Measurements from ENCODE around the gene ICOS. TPM values are rescaled to one million over a fixed set of nuclear protein-coding genes. Genes with fewer than 3 reads are reported as not detected.

Gene ICOS
- total RNA-seq, 5 donors from 2014 or later (not counting 1 experiment from before 2014, with no cell fraction given): 33.9 to 72.2 (median 41.9) TPM

GRCh38 chr2:203971251-203971650 lies 34.7 kb downstream of the ICOS start:
- WGBS (ENCODE audit: insufficient coverage): 92% methylated on average over 4 of the region's 5 CpGs
- H3K9me3 ChIP-seq: no peaks in the 10 kb centered on the region
- no peak for DNase-seq
- no peak overlapping the region for H3K27ac ChIP-seq (ENCODE audit: low read length)
- H3K27me3 ChIP-seq (replicated peaks in 1 of 2; ENCODE audit: control insufficient read depth in 2 of 2, extremely low read depth in 1 of 2, insufficient read depth in 2 of 2, low read length in 1 of 2): no peaks in the 10 kb centered on the region
- no peak for ATAC-seq (replicated peaks in 1 of 4)
- H3K4me3 ChIP-seq (ENCODE audit: control insufficient read depth in 1 of 2, extremely low read depth in 1 of 2, low read length in 1 of 2): no peak overlapping the region
- Mint-ChIP-seq H3K36me3 (no peaks in the 10 kb centered on the region), H3K27me3 (no peaks in the 10 kb centered on the region), H3K4me3 (no peak overlapping the region), H3K4me1 (no peaks in the 10 kb centered on the region), H3K27ac (no peak overlapping the region), H3K9me3 (peaks cover 0 to 4% (median 0%) of the 10 kb centered on the region in 3 donors)
- CTCF ChIA-PET: interaction anchor here (0.6 to 1.7 kb wide), 2 partner anchors 28 to 161 kb away, joined by 3 read pairs; no protein-coding TSS in a partner anchor
- no peaks in the 10 kb centered on the region for H3K36me3 ChIP-seq (ENCODE audit: control insufficient read depth in 2 of 2, extremely low read depth in 1 of 2, insufficient read depth in 1 of 2, low read length in 1 of 2)
- POLR2A ChIA-PET: no interaction called here
- no peaks in the 10 kb centered on the region for H3K4me1 ChIP-seq (ENCODE audit: control insufficient read depth in 1 of 2, extremely low read depth in 1 of 2, insufficient read depth in 2 of 2, low read length in 2 of 2)

GRCh38 chr2:203972066-203972465 lies 35.5 kb downstream of the ICOS start:
- POLR2A ChIA-PET: interaction anchor here in 1 of 2 donors (0.6 kb wide), 1 partner anchor 38 kb away, joined by 7 read pairs; no protein-coding TSS in a partner anchor
- Mint-ChIP-seq H3K27me3 (no peaks in the 10 kb centered on the region), H3K4me1 (no peaks in the 10 kb centered on the region), H3K27ac (no peak overlapping the region), H3K9me3 (peaks cover 0 to 4% (median 0%) of the 10 kb centered on the region in 3 donors), H3K36me3 (no peaks in the 10 kb centered on the region), H3K4me3 (no peak overlapping the region)
- Histone ChIP-seq H3K27ac (ENCODE audit: low read length) (no peak overlapping the region), H3K4me3 (ENCODE audit: control insufficient read depth in 1 of 2, extremely low read depth in 1 of 2, low read length in 1 of 2) (no peak overlapping the region), H3K36me3 (ENCODE audit: control insufficient read depth in 2 of 2, extremely low read depth in 1 of 2, insufficient read depth in 1 of 2, low read length in 1 of 2) (no peaks in the 10 kb centered on the region), H3K9me3 (no peaks in the 10 kb centered on the region), H3K27me3 (replicated peaks in 1 of 2; ENCODE audit: control insufficient read depth in 2 of 2, extremely low read depth in 1 of 2, insufficient read depth in 2 of 2, low read length in 1 of 2) (no peaks in the 10 kb centered on the region), H3K4me1 (ENCODE audit: control insufficient read depth in 1 of 2, extremely low read depth in 1 of 2, insufficient read depth in 2 of 2, low read length in 2 of 2) (no peaks in the 10 kb centered on the region)
- CTCF ChIA-PET: interaction anchor here in 1 of 2 donors (1.7 kb wide), 1 partner anchor 27 kb away, joined by 3 read pairs; no protein-coding TSS in a partner anchor
- ATAC-seq (replicated peaks in 1 of 4) (no peak), DNase-seq (no peak)

GRCh38 chr2:203973000-203973399 lies 36.4 kb downstream of the ICOS start:
- no CpG with 5 or more reads among the region's 2 CpGs for WGBS (ENCODE audit: insufficient coverage)
- no peak for ATAC-seq (replicated peaks in 1 of 4)
- Mint-ChIP-seq H3K4me1 (no peaks in the 10 kb centered on the region), H3K4me3 (no peak overlapping the region), H3K27me3 (no peaks in the 10 kb centered on the region), H3K9me3 (peaks cover 0 to 4% (median 0%) of the 10 kb centered on the region in 3 donors), H3K36me3 (no peaks in the 10 kb centered on the region), H3K27ac (no peak overlapping the region)
- DNase-seq: no peak
- H3K27me3 ChIP-seq (replicated peaks in 1 of 2; ENCODE audit: control insufficient read depth in 2 of 2, extremely low read depth in 1 of 2, insufficient read depth in 2 of 2, low read length in 1 of 2): no peaks in the 10 kb centered on the region
- H3K9me3 ChIP-seq: no peaks in the 10 kb centered on the region
- no peaks in the 10 kb centered on the region for H3K4me1 ChIP-seq (ENCODE audit: control insufficient read depth in 1 of 2, extremely low read depth in 1 of 2, insufficient read depth in 2 of 2, low read length in 2 of 2)
- H3K27ac ChIP-seq (ENCODE audit: low read length): no peak overlapping the region
- ChIA-PET POLR2A (interaction anchor here in 1 of 2 donors (0.6 kb wide), 1 partner anchor 39 kb away, joined by 7 read pairs; no protein-coding TSS in a partner anchor), CTCF (no interaction called here)
- no peaks in the 10 kb centered on the region for H3K36me3 ChIP-seq (ENCODE audit: control insufficient read depth in 2 of 2, extremely low read depth in 1 of 2, insufficient read depth in 1 of 2, low read length in 1 of 2)
- H3K4me3 ChIP-seq (ENCODE audit: control insufficient read depth in 1 of 2, extremely low read depth in 1 of 2, low read length in 1 of 2): no peak overlapping the region

DNA sequence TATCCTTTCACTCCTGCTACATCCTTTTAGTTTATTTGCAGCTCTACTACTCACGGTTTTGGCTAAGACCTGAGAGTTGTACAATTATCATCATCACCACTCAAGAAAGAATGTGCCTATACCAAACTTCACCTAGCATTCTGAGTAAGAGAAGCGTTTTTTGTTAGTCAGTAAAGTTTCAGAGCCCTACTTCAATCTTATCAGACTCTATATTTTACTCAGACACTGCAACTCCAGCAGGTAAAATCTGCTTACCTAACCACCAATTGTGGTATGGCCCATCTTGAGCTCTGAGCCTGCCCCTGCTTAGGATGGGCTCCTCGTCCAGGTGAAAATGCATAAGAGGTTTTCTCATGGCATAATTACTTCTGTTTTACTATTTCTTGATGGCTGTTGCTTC lies 37.1 kb downstream of the ICOS start:
- Histone ChIP-seq H3K27me3 (replicated peaks in 1 of 2; ENCODE audit: control insufficient read depth in 2 of 2, extremely low read depth in 1 of 2, insufficient read depth in 2 of 2, low read length in 1 of 2) (no peaks in the 10 kb centered on the region), H3K4me1 (ENCODE audit: control insufficient read depth in 1 of 2, extremely low read depth in 1 of 2, insufficient read depth in 2 of 2, low read length in 2 of 2) (no peaks in the 10 kb centered on the region), H3K9me3 (no peaks in the 10 kb centered on the region), H3K36me3 (ENCODE audit: control insufficient read depth in 2 of 2, extremely low read depth in 1 of 2, insufficient read depth in 1 of 2, low read length in 1 of 2) (no peaks in the 10 kb centered on the region), H3K4me3 (ENCODE audit: control insufficient read depth in 1 of 2, extremely low read depth in 1 of 2, low read length in 1 of 2) (no peak overlapping the region), H3K27ac (ENCODE audit: low read length) (no peak overlapping the region)
- no peaks in the 10 kb centered on the region for H3K36me3 Mint-ChIP-seq
- no peak for ATAC-seq (replicated peaks in 1 of 4)
- H3K27me3 Mint-ChIP-seq: no peaks in the 10 kb centered on the region
- H3K9me3 Mint-ChIP-seq: peaks cover 0 to 4% (median 0%) of the 10 kb centered on the region in 3 donors
- no peaks in the 10 kb centered on the region for H3K4me1 Mint-ChIP-seq
- no peak for DNase-seq
- no peak overlapping the region for H3K27ac Mint-ChIP-seq
- ChIA-PET POLR2A (no interaction called here), CTCF (no interaction called here)
- no peak overlapping the region for H3K4me3 Mint-ChIP-seq
- 40% methylated on average over 1 of the region's 3 CpGs for WGBS (ENCODE audit: insufficient coverage)

DNA sequence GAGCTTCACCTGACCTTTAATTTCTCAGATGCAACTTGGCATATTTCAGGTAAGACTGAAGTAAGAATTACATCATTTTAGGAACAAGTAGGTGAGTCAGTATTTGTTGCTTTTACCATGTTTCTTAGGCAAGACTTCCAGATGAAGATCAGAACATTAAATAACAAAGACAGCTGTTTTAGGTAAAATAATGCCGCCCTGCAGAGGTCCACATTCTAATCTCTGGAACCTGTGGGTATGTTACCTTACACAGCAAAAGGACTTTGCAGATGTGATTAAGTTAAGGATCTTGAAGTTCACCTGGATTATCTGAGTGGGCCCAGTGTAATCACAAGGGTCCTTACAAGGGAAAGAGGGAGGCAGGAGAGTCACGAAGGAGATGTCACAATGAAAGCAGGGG lies 39.3 kb downstream of the ICOS start:
- ChIA-PET POLR2A (no interaction called here), CTCF (no interaction called here)
- Histone ChIP-seq H3K9me3 (no peaks in the 10 kb centered on the region), H3K27ac (ENCODE audit: low read length) (no peak overlapping the region), H3K36me3 (ENCODE audit: control insufficient read depth in 2 of 2, extremely low read depth in 1 of 2, insufficient read depth in 1 of 2, low read length in 1 of 2) (no peaks in the 10 kb centered on the region), H3K27me3 (replicated peaks in 1 of 2; ENCODE audit: control insufficient read depth in 2 of 2, extremely low read depth in 1 of 2, insufficient read depth in 2 of 2, low read length in 1 of 2) (no peaks in the 10 kb centered on the region), H3K4me1 (ENCODE audit: control insufficient read depth in 1 of 2, extremely low read depth in 1 of 2, insufficient read depth in 2 of 2, low read length in 2 of 2) (no peaks in the 10 kb centered on the region), H3K4me3 (ENCODE audit: control insufficient read depth in 1 of 2, extremely low read depth in 1 of 2, low read length in 1 of 2) (no peak overlapping the region)
- Mint-ChIP-seq H3K4me3 (no peak overlapping the region), H3K27ac (no peak overlapping the region), H3K36me3 (no peaks in the 10 kb centered on the region), H3K9me3 (no peaks in the 10 kb centered on the region), H3K4me1 (no peaks in the 10 kb centered on the region), H3K27me3 (no peaks in the 10 kb centered on the region)
- ATAC-seq (replicated peaks in 1 of 4) (no peak), DNase-seq (no peak)
- 100% methylated on average over 2 of the region's 2 CpGs for WGBS (ENCODE audit: insufficient coverage)

DNA sequence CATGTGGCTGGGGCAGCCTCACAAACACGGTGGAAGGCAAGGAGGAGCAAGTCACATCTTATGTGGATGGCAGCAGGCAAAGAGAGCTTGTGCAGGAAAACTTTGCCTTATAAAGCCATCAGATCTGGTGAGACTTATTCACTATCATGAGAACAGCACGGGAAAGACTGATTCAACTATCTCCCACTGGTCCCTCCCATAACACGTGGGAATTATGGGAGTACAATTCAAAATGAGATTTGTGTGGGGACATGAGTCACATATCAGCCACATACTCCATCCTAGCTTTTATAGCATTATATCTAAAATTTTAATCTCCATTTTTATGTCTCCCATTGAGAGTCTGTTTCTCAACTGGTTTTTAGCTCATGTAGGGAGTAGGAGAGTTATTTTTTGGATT lies 45.7 kb downstream of the ICOS start:
- Histone ChIP-seq H3K36me3 (ENCODE audit: control insufficient read depth in 2 of 2, extremely low read depth in 1 of 2, insufficient read depth in 1 of 2, low read length in 1 of 2) (no peaks in the 10 kb centered on the region), H3K4me1 (ENCODE audit: control insufficient read depth in 1 of 2, extremely low read depth in 1 of 2, insufficient read depth in 2 of 2, low read length in 2 of 2) (peaks cover 0 to 2% of the 10 kb centered on the region in 2 experiments), H3K27me3 (replicated peaks in 1 of 2; ENCODE audit: control insufficient read depth in 2 of 2, extremely low read depth in 1 of 2, insufficient read depth in 2 of 2, low read length in 1 of 2) (no peaks in the 10 kb centered on the region), H3K4me3 (ENCODE audit: control insufficient read depth in 1 of 2, extremely low read depth in 1 of 2, low read length in 1 of 2) (no peak overlapping the region), H3K27ac (ENCODE audit: low read length) (no peak overlapping the region), H3K9me3 (no peaks in the 10 kb centered on the region)
- H3K4me1 Mint-ChIP-seq: peaks cover 7 to 18% (median 11%) of the 10 kb centered on the region in 3 donors
- WGBS (ENCODE audit: insufficient coverage): 75% methylated on average over 1 of the region's 3 CpGs
- no peaks in the 10 kb centered on the region for H3K9me3 Mint-ChIP-seq
- no peak overlapping the region for H3K4me3 Mint-ChIP-seq
- H3K27ac Mint-ChIP-seq: no peak overlapping the region
- no peak for DNase-seq
- no peaks in the 10 kb centered on the region for H3K27me3 Mint-ChIP-seq
- ChIA-PET CTCF (interaction anchor here in 1 of 2 donors (0.7 kb wide), 1 partner anchor 150 kb away, joined by 4 read pairs; no protein-coding TSS in a partner anchor), POLR2A (no interaction called here)
- no peaks in the 10 kb centered on the region for H3K36me3 Mint-ChIP-seq
- no peak for ATAC-seq (replicated peaks in 1 of 4)
